HG02571 (cell line): ENCODE measurements around the gene PDCD1.
A peak's percentile ranks its signal among the peaks of the same experiment; 100 is the strongest.
"Not testable (repeated sequence)": the region's sequence is repeated elsewhere in the genome, so short reads cannot be mapped to it uniquely, and the experiment has no call there.

Source experiments
- ATAC-seq: cut with Tn5 transposase; IDR thresholded peaks from one replicate; pipeline ENCODE4 v1.9.1; 2021; ENCODE audit warnings: mild to moderate bottlenecking, moderate library complexity; ENCODE audit not compliant: unreplicated experiment

PDCD1 gene

GRCh38 chr2:241858206-241859016, at the start of gene PDCD1:
Gene PDCD1 (minus strand): TSS chr2:241858894. CDS start chr2:241858838, 56 bp downstream.
- peak; percentile 46 for ATAC-seq

DNA sequence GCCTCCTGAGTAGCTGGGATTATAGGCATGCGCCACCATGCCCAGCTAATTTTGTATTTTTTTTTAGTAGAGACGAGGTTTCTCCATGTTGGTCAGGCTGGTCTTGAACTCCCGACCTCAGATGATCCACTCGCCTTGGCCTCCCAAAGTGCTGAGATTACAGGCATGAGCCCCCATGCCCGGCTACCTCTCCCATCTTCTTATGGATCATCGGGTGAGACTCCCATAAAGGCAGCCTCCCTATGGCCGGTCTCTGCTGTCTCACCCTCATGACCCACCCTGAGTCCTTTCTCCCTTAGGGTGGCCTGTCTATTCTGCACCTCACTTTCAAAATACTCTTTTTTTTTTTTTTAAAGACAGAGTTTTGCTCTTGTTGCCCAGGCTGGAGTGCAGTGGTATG, 49.1 kb upstream of the PDCD1 start:
- ATAC-seq = not testable (repeated sequence)

DNA sequence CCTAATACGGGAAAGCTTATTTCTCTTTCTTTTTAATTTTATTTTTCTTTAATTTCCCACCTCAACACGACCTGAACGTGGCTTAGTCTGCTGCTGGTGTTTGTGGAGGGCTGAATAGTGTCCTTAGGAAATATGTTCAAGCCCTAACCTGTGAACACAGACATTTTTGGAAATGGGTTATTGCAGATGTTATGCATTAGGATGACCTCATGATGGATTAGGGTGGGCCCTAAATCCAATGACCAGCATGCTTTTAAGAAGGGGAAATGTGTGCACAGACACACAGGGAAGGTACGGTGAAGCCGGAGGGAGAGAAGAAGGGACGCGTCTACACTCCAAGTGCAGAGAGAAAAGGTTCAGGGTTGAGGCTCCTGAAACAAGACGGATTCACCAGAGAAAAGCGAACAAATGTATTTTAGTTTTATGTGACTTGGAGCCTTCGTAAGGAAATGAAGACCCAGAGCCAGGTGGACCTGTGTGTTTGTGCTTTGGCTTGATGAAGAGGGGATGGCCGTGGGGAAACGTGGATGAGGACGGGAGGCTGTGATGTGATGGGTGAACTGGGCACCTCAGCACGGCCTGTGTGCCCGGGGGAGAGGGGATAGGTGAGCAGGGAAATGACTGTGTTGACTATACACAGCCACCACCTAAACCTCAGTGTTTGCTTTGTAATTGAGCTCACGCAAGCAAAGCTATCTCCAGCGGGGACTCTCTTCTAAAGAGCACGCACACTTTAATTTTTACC, 48.3 kb upstream of the PDCD1 start:
- no peak for ATAC-seq

- not testable (repeated sequence) for ATAC-seq
These were observed 47.7 kb upstream of the PDCD1 start for GRCh38 chr2:241906378-241906770.

- ATAC-seq = no peak
These were observed 47.2 kb upstream of the PDCD1 start for GRCh38 chr2:241905716-241906377.

GRCh38 chr2:241904791-241905710, 46.4 kb upstream of the PDCD1 start:
- no peak for ATAC-seq

DNA sequence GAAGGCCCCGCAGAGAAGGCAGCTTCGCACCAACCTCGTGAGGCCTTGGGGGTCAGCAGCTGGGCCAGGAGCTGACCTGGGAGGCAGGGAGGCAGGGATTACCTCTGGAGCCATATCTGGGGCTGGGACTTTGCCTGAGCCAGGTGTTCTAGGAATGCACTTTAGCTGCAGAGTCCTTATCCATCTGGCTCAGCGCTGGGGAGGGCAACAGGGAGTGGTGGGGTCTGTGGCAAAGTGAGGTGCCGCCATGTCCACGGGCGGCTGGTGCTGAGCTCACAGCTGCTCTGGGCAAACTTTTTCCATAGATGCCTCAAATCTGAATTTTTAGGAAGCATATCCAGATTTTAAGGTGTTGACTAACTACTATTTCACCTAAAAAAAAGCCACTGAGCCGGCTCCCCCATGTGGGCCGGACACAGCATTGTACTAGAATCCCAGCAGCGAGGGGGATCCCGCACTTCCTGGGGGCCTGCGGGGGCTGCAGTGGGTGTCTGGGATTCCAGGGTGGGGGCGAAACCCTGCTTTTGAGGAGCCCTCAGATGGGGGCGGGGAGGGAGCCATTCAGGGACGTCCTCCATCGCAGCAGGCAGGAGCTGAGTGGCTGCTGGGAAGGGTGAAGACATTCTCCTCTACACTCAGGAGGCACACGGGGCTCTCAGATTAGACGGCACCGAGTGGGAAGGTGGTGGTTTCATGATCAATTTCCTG, 45.5 kb upstream of the PDCD1 start:
- no peak for ATAC-seq

- no peak for ATAC-seq
These were observed 44.7 kb upstream of the PDCD1 start for GRCh38 chr2:241903121-241904010.

DNA sequence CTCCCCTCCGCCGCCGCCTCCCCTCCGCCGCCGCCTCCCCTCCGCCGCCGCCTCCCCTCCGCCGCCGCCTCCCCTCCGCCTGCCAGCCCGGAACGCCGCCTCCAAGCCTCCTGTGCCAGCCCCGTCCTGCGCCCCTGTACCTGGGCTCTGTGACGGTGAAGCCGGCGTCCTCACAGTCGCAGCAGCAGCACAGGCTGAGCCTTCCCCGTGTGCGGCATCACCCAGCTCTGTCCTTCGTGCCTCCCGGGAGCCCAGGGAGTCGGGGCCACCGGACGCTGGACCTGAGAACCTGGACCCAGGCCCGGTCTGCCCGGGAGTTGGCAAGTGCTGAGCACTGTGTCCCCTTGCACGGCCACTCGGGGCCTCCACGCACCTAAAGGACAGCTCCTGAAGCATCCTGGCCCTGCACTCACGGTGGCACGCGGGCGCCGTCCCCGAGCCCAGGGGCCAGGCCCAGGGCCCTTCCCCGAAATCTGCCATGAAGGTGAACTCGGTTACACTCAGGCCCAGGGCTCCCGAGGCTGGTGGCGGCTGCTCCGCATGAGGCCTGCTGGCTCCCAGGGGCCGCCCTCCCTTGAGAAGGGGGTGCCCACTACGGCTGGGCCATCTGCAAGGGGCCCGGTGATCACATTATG, 43.8 kb upstream of the PDCD1 start:
- no peak for ATAC-seq

GRCh38 chr2:241901500-241902351, 43.0 kb upstream of the PDCD1 start:
- no peak for ATAC-seq

- no peak for ATAC-seq
These were observed 42.3 kb upstream of the PDCD1 start for GRCh38 chr2:241901018-241901380.

DNA sequence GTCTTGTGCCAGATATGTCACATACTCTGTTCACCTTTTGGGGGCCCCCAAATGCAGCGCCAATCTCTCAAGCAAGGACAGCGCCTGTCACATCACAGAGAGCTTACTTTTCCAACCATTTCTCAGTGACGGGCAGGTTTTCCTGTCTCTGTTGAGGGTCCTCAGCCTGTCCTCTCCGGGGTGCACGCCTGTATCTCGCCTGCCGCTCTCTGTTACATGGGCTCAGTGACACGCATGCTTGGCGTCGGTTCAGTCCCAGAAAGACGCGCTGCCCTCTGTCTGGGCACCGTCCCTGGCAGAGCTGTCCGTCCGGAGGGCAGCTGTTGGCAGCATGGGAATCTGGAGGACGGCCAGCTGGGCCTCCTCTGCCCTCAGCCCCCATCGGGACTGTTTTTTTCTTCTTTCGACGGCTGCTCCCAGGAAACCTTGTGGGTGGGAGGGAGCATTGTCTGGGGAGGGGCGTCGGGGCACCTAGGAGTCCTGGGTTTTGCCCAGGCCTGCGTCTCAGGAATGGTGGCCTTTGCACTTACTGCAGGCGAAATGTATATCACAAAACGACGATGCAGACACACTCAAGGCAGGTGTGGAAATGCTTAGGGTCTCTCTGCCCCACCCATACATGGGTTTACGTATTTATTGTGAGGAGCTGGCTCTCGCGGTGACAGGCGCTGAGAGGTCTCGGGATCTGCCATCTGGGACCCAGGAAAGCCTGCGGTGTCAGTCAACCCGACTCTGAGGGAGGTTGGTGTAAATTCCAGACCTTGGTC, 41.7 kb upstream of the PDCD1 start:
- no peak for ATAC-seq

- ATAC-seq = no peak
These were observed 40.0 kb upstream of the PDCD1 start for GRCh38 chr2:241898463-241899270.

DNA sequence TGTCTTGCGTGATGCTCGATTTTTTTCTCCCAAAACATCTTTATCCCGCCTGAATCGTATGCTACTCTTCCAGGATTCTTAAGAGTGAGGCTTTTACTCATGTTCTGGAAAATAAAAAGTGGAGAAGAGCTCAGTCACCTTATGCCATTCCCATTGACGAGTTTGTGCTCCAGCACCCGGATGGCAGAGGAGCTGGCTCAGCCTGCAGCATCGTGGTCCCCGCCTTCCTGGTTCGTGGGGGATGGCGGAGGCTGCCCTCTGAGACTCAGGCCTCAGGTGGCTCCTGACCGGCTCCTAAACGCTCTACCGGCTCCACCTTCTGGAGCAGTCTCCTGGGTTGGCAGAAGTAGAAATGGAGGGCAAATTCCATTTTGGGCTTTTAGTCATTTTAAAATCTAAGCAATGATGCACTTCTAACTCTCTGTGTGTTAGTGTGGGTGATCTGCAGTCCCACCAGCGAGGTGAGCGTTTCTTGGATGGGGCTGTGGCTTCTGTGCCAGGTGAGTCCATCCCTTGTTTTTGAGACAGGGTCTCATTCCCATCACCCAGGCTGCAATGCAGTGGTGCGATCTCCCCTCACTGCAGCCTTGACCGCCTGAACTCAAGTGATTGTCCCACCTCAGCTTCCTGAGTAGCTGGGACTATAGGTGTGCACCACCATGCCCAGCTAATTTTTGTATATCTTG, 38.7 kb upstream of the PDCD1 start:
- no peak for ATAC-seq

GRCh38 chr2:241896746-241897201, 38.1 kb upstream of the PDCD1 start:
- ATAC-seq = no peak
